Neuron (in vitro differentiated cells): Measurements from ENCODE around the gene TSPAN6.

Experiments
- H2AFZ ChIP-seq: one replicate; pipeline ENCODE4 v1.6.1; 2013; ENCODE audit warnings: low read depth, mild to moderate bottlenecking, inconsistent platforms, low read length, moderate library complexity
- H3K27me3 ChIP-seq: one replicate; pipeline ENCODE4 v1.6.1; 2013; ENCODE audit warnings: low read length; ENCODE audit not compliant: insufficient read depth
- H3K36me3 ChIP-seq: one replicate; pipeline ENCODE4 v1.6.1; 2013; ENCODE audit warnings: low read length; ENCODE audit not compliant: insufficient read depth
- H3K4me1 ChIP-seq: one replicate; pipeline ENCODE4 v1.6.1; 2013; ENCODE audit warnings: low read length; ENCODE audit not compliant: insufficient read depth
- H3K4me3 ChIP-seq: 2 replicates; pipeline ENCODE4 v1.5.1; 2013; ENCODE audit warnings: mild to moderate bottlenecking, low read length, moderate library complexity
- H3K9me3 ChIP-seq: one replicate; pipeline ENCODE4 v1.6.1; 2013; ENCODE audit warnings: low read length

The TSPAN6 gene

GRCh38 chrX:100593126-100593525, 43.5 kb downstream of the TSPAN6 start:
- no peak overlapping the region for H3K4me3 ChIP-seq
- no peak overlapping the region for H2AFZ ChIP-seq
- no peaks in the 10 kb centered on the region for H3K36me3 ChIP-seq
- no peaks in the 10 kb centered on the region for H3K9me3 ChIP-seq
- peaks cover 7% of the 10 kb centered on the region for H3K27me3 ChIP-seq
- H3K4me1 ChIP-seq = no peaks in the 10 kb centered on the region

GRCh38 chrX:100591256-100592051, 45.2 kb downstream of the TSPAN6 start:
- peaks cover 8% of the 10 kb centered on the region for H3K27me3 ChIP-seq
- H3K4me1 ChIP-seq = no peaks in the 10 kb centered on the region
- H3K4me3 ChIP-seq = no peak overlapping the region
- no peak overlapping the region for H2AFZ ChIP-seq
- no peaks in the 10 kb centered on the region for H3K36me3 ChIP-seq
- no peaks in the 10 kb centered on the region for H3K9me3 ChIP-seq

- H3K4me1 ChIP-seq = no peaks in the 10 kb centered on the region
- H3K27me3 ChIP-seq = peaks cover 8% of the 10 kb centered on the region
- H3K36me3 ChIP-seq = no peaks in the 10 kb centered on the region
Observed at GRCh38 chrX:100587861-100588260, 48.7 kb downstream of the TSPAN6 start.

GRCh38 chrX:100586747-100587146, 49.9 kb downstream of the TSPAN6 start:
- Histone ChIP-seq H3K4me1 (peaks cover 2% of the 10 kb centered on the region), H3K9me3 (no peaks in the 10 kb centered on the region), H2AFZ (no peak overlapping the region), H3K4me3 (no peak overlapping the region), H3K36me3 (no peaks in the 10 kb centered on the region), H3K27me3 (peaks cover 8% of the 10 kb centered on the region)

More at GRCh38 chrX:100587861-100588260, 48.7 kb downstream of the TSPAN6 start:
- Histone ChIP-seq H2AFZ (no peak overlapping the region), H3K4me3 (no peak overlapping the region), H3K9me3 (no peaks in the 10 kb centered on the region)

GRCh38 chrX:100584611-100585010, 52.0 kb downstream of the TSPAN6 start, which contains the start of gene TNMD:
TNMD (plus strand) TSS chrX:100584936; CDS start chrX:100585019, 83 bp downstream.
- Histone ChIP-seq H3K9me3 (no peaks in the 10 kb centered on the region), H2AFZ (no peak within 1 kb of the TSS), H3K4me3 (no peak within 1 kb of the TSS), H3K4me1 (peaks cover 7% of the 10 kb centered on the region), H3K36me3 (no peaks in the 10 kb centered on the region), H3K27me3 (peaks cover 2% of the 10 kb centered on the region)
